Hepatocyte (in vitro differentiated cells): ENCODE data around the gene ARMC3. TPM values are rescaled to one million over a fixed set of nuclear protein-coding genes. Genes with fewer than 3 reads are reported as not detected.
"Not testable (repeated sequence)": the region's sequence is repeated elsewhere in the genome, so short reads cannot be mapped to it uniquely, and the experiment has no call there.

Experiments used
- DNase-seq: peaks from one replicate; pipeline ENCODE4 v3.0.0-alpha.2; 2016; ENCODE audit warnings: low spot score
- H2AFZ ChIP-seq: fragments of 200-600 bp; sonication (generic); 2 replicates; pipeline ENCODE4 v1.6.0; 2016; ENCODE audit warnings: antibody characterized with exemption, mild to moderate bottlenecking
- H3K27ac ChIP-seq: fragments of 200-600 bp; sonication (generic); 2 replicates; pipeline ENCODE4 v1.5.1; 2016; ENCODE audit warnings: mild to moderate bottlenecking
- H3K27me3 ChIP-seq: fragments of 200-600 bp; sonication (generic); 2 replicates; pipeline ENCODE4 v1.6.1; 2016
- H3K36me3 ChIP-seq: fragments of 200-600 bp; sonication (generic); replicated peaks from 2 replicates; pipeline ENCODE4 v1.5.1; 2016; ENCODE audit warnings: low read depth; ENCODE audit not compliant: insufficient read depth
- H3K4me1 ChIP-seq: fragments of 200-600 bp; sonication (generic); 2 replicates; pipeline ENCODE4 v1.5.1; 2016; ENCODE audit warnings: mild to moderate bottlenecking, moderate library complexity; ENCODE audit not compliant: insufficient read depth
- H3K4me2 ChIP-seq: fragments of 200-600 bp; sonication (generic); 2 replicates; pipeline ENCODE4 v1.6.0; 2016
- H3K4me3 ChIP-seq: fragments of 200-600 bp; sonication (generic); 2 replicates; pipeline ENCODE4 v1.5.1; 2016; ENCODE audit warnings: mild to moderate bottlenecking
- H3K79me2 ChIP-seq: fragments of 200-600 bp; sonication (generic); 2 replicates; pipeline ENCODE4 v1.6.0; 2017; ENCODE audit warnings: mild to moderate bottlenecking
- H3K9me2 ChIP-seq: fragments of 200-600 bp; sonication (generic); replicated peaks from 2 replicates; pipeline ENCODE4 v1.6.0; 2017; ENCODE audit warnings: mild to moderate bottlenecking; ENCODE audit not compliant: insufficient read depth
- H3K9me3 ChIP-seq: fragments of 200-600 bp; sonication (generic); 2 replicates; pipeline ENCODE4 v1.5.1; 2016; ENCODE audit warnings: low read depth, mild to moderate bottlenecking
- H4K20me1 ChIP-seq: fragments of 200-600 bp; sonication (generic); 2 replicates; pipeline ENCODE4 v1.6.0; 2016; ENCODE audit warnings: mild to moderate bottlenecking; ENCODE audit not compliant: insufficient read depth, poor library complexity, severe bottlenecking
- CTCF ChIP-seq: fragments of 200-600 bp; sonication (generic); IDR thresholded peaks from 2 replicates; pipeline ENCODE4 v1.5.1; 2016; ENCODE audit warnings: antibody characterized with exemption, mild to moderate bottlenecking; ENCODE audit not compliant: poor library complexity
- EZH2 ChIP-seq: fragments of 200-600 bp; sonication (generic); IDR thresholded peaks from 2 replicates; pipeline ENCODE4 v1.6.1; 2016; ENCODE audit warnings: antibody characterized with exemption, mild to moderate bottlenecking, borderline replicate concordance
- EZH2phosphoT487 ChIP-seq: fragments of 200-600 bp; sonication (generic); IDR thresholded peaks from one replicate; pipeline ENCODE4 v1.6.1; 2018; ENCODE audit warnings: antibody characterized with exemption, mild to moderate bottlenecking, low read depth, moderate library complexity; ENCODE audit not compliant: unreplicated experiment, severe bottlenecking
- WGBS: methylation state at CpG from one replicate; pipeline ENCODE4 v1.1.6; 2016; ENCODE audit warnings: low lambda C conversion rate; ENCODE audit errors: missing lambda C conversion rate; 5-methylcytosine and 5-hydroxymethylcytosine counted together
- polyA plus RNA-seq: library from polyadenylated mRNA; unstranded; fragments of >200 nt; fragmentation: Nextera tagmentation; extraction: Ambion mirVana; gene quantifications from 2 replicates; pipeline ENCODE4 v1.2.1, GENCODE V29; 2016
- total RNA-seq: library from RNA; depleted of rRNA; stranded (reverse); fragments of >200 nt; gene quantifications from 2 replicates; pipeline ENCODE4 v1.2.3, GENCODE V29; 2014

ARMC3 gene
- total and polyA plus RNA-seq, 2 experiments from 2014 or later: not detected

- WGBS: 92% methylated on average over 2 of the region's 2 CpGs
- no peak overlapping the region for H2AFZ ChIP-seq
- H3K9me3 ChIP-seq: no peaks in the 10 kb centered on the region
- no peak overlapping the region for H3K4me2 ChIP-seq
- no peaks in the 10 kb centered on the region for H4K20me1 ChIP-seq
- H3K36me3 ChIP-seq: no peaks in the 10 kb centered on the region
- TF ChIP-seq EZH2phosphoT487 (no peak), EZH2 (no peak), CTCF (no peak)
- H3K79me2 ChIP-seq: no peaks in the 10 kb centered on the region
- H3K4me1 ChIP-seq: peaks cover 3% of the 10 kb centered on the region
- H3K27me3 ChIP-seq: no peaks in the 10 kb centered on the region
- H3K4me3 ChIP-seq: no peak overlapping the region
- no peak for DNase-seq
- H3K9me2 ChIP-seq: no peaks in the 10 kb centered on the region
- no peak overlapping the region for H3K27ac ChIP-seq
Observed at GRCh38 chr10:22906767-22907166, 21.1 kb upstream of the ARMC3 start.

- no peaks in the 10 kb centered on the region for H3K9me3 ChIP-seq
Observed at GRCh38 chr10:22908837-22909236, 19.0 kb upstream of the ARMC3 start.

GRCh38 chr10:22909673-22910072 lies 18.2 kb upstream of the ARMC3 start:
- H3K4me3 ChIP-seq, H3K79me2 ChIP-seq, H4K20me1 ChIP-seq, H3K36me3 ChIP-seq, DNase-seq, H3K27me3 ChIP-seq, H3K4me2 ChIP-seq, H3K27ac ChIP-seq, H3K9me2 ChIP-seq, H3K9me3 ChIP-seq, H2AFZ ChIP-seq: not testable (repeated sequence)
- 91% methylated on average over 1 of the region's 1 CpG for WGBS
- H3K4me1 ChIP-seq: peaks cover 17% of the 10 kb centered on the region

More at GRCh38 chr10:22908837-22909236, 19.0 kb upstream of the ARMC3 start:
- Histone ChIP-seq H3K36me3 (no peaks in the 10 kb centered on the region), H3K9me2 (no peaks in the 10 kb centered on the region), H4K20me1 (no peaks in the 10 kb centered on the region), H3K4me3 (no peak overlapping the region), H3K79me2 (no peaks in the 10 kb centered on the region), H3K27me3 (no peaks in the 10 kb centered on the region), H2AFZ (no peak overlapping the region), H3K4me1 (peaks cover 17% of the 10 kb centered on the region), H3K27ac (no peak overlapping the region), H3K4me2 (no peak overlapping the region)
- WGBS: 94% methylated on average over 1 of the region's 1 CpG
- TF ChIP-seq CTCF (no peak), EZH2 (no peak), EZH2phosphoT487 (no peak)
- DNase-seq: no peak

GRCh38 chr10:22911067-22911466 lies 16.8 kb upstream of the ARMC3 start:
- Histone ChIP-seq H3K27ac (no peak overlapping the region), H3K79me2 (no peaks in the 10 kb centered on the region), H3K36me3 (no peaks in the 10 kb centered on the region), H3K4me2 (no peak overlapping the region), H3K27me3 (no peaks in the 10 kb centered on the region), H2AFZ (no peak overlapping the region), H3K4me1 (peaks cover 17% of the 10 kb centered on the region), H4K20me1 (no peaks in the 10 kb centered on the region), H3K9me2 (no peaks in the 10 kb centered on the region), H3K4me3 (no peak overlapping the region), H3K9me3 (no peaks in the 10 kb centered on the region)
- no peak for DNase-seq
- TF ChIP-seq CTCF: no peak
- TF ChIP-seq EZH2: no peak
- no peak for TF ChIP-seq EZH2phosphoT487
- 100% methylated on average over 1 of the region's 1 CpG for WGBS
